GM12878 (cell line): ENCODE measurements around the gene LSM14A. TPM values are rescaled to one million over a fixed set of nuclear protein-coding genes. Genes with fewer than 3 reads are reported as not detected.

Source experiments
- ATAC-seq: fragments of 200-7000 bp; cut with Tn5 transposase; 3 replicates; pipeline ENCODE4 v1.9.1; 2020; ENCODE audit warnings: mild to moderate bottlenecking, moderate library complexity
- BruUV-seq: library from RNA; stranded (reverse); fragments of 400-500 nt; replicated peaks from 2 replicates; lab custom pipeline; 2021; lab: Mats Ljungman, UMichigan
- CTCF ChIA-PET: fragments of 300-600 bp; sonication (Branson Sonifier 250); formaldehyde crosslinking; extraction: SDS; loops from one replicate; lab custom pipeline; 2021; ENCODE audit warnings: inconsistent platforms; lab: Yijun Ruan, JAX
- POLR2A ChIA-PET: fragments of 350-600 bp; formaldehyde crosslinking; extraction: SDS; loops from one replicate; lab custom pipeline; 2021; ENCODE audit warnings: inconsistent platforms; lab: Charles Lee
- RAD21 ChIA-PET: fragments of 300-600 bp; sonication (Branson Sonifier 250); formaldehyde crosslinking; loops from one replicate; lab custom pipeline; 2023; ENCODE audit warnings: antibody characterized with exemption; ENCODE audit not compliant: unreplicated experiment; lab: Charles Lee
- SMC1A ChIA-PET: fragments of 300-600 bp; sonication (Branson Sonifier 250); formaldehyde crosslinking; loops from one replicate; lab custom pipeline; 2023; ENCODE audit not compliant: unreplicated experiment, uncharacterized antibody; lab: Charles Lee
- DNase-seq: peaks from one replicate; pipeline ENCODE4 v3.0.0-alpha.2; 2011; ENCODE audit warnings: low read depth, low spot score
- FAIRE-seq: peaks from 3 replicates; lab custom pipeline; 2011; peaks lifted over from hg19 to GRCh38; lab: Jason Lieb, UNC
- H2AFZ ChIP-seq: 2 replicates; pipeline ENCODE4 v1.6.0; 2011; ENCODE audit warnings: low read depth, low read length, control low read depth; ENCODE audit not compliant: control insufficient read depth
- H3K27ac ChIP-seq: 2 replicates; pipeline ENCODE4 v1.5.1; 2011; ENCODE audit warnings: control low read depth; ENCODE audit not compliant: control insufficient read depth, insufficient read depth
- H3K27me3 ChIP-seq, 2 experiments: replicated peaks in 1 of 2; 2 replicates each; pipeline versions ENCODE4 v1.6.0 to v1.6.1; 2011; ENCODE audit warnings: low read length in 1 of 2; ENCODE audit not compliant: control insufficient read depth in 2 of 2, insufficient read depth in 2 of 2
- H3K36me3 ChIP-seq, 2 experiments: 2 replicates each; pipeline ENCODE4 v1.5.1; 2011; ENCODE audit warnings: low read length in 1 of 2; ENCODE audit not compliant: control insufficient read depth in 2 of 2, insufficient read depth in 2 of 2
- H3K4me1 ChIP-seq: 2 replicates; pipeline ENCODE4 v1.6.1; 2011; ENCODE audit warnings: mild to moderate bottlenecking, low read length, moderate library complexity, mixed read lengths; ENCODE audit not compliant: control insufficient read depth, insufficient read depth
- H3K4me2 ChIP-seq: 2 replicates; pipeline ENCODE4 v1.6.0; 2011; ENCODE audit warnings: control low read depth; ENCODE audit not compliant: control insufficient read depth, insufficient read depth
- H3K4me3 ChIP-seq: fragments of 200-600 bp; sonication (generic); 2 replicates; pipeline ENCODE4 v1.5.1; 2016
- H3K79me2 ChIP-seq: 2 replicates; pipeline ENCODE4 v1.6.0; 2011; ENCODE audit warnings: low read length; ENCODE audit not compliant: control insufficient read depth, insufficient read depth
- H3K9ac ChIP-seq: 2 replicates; pipeline ENCODE4 v1.8.0; 2011; ENCODE audit warnings: low read length, control low read depth, mixed read lengths; ENCODE audit not compliant: control insufficient read depth, insufficient read depth
- H3K9me3 ChIP-seq: replicated peaks from 3 replicates; pipeline ENCODE4 v1.5.1; 2011; ENCODE audit warnings: mild to moderate bottlenecking, low read length; ENCODE audit not compliant: control insufficient read depth, insufficient read depth
- H4K20me1 ChIP-seq: 2 replicates; pipeline ENCODE4 v1.6.0; 2011; ENCODE audit not compliant: control insufficient read depth, insufficient read depth
- ASH2L ChIP-seq: fragments of 300-600, 200-600 bp; sonication (generic); IDR thresholded peaks from 2 replicates; pipeline ENCODE4 v1.6.1; 2017; ENCODE audit warnings: low read depth, mild to moderate bottlenecking, borderline replicate concordance
- CREM ChIP-seq: IDR thresholded peaks from 2 replicates; pipeline ENCODE4 v1.6.1; 2014; ENCODE audit warnings: antibody characterized with exemption, low read depth
- FOXK2 ChIP-seq: fragments of 450-650 bp; IDR thresholded peaks from 2 replicates; pipeline ENCODE4 v1.6.1; 2017; ENCODE audit warnings: mild to moderate bottlenecking, moderate library complexity
- PAX8 ChIP-seq: fragments of 450-650 bp; IDR thresholded peaks from 2 replicates; pipeline ENCODE4 v1.6.1; 2017; ENCODE audit warnings: mild to moderate bottlenecking, moderate library complexity
- RAD21 ChIP-seq: IDR thresholded peaks from 2 replicates; pipeline ENCODE4 v1.6.1; 2011; ENCODE audit warnings: mild to moderate bottlenecking, low read depth, low read length, moderate library complexity; ENCODE audit not compliant: insufficient read depth
- RELA ChIP-seq: fragments of 450-650 bp; IDR thresholded peaks from 2 replicates; pipeline ENCODE4 v1.8.0; 2014; ENCODE audit warnings: borderline replicate concordance; ENCODE audit not compliant: partially characterized antibody
- SMC3 ChIP-seq: IDR thresholded peaks from 2 replicates; pipeline ENCODE4 v1.6.1; 2011; ENCODE audit warnings: low read length, improper control_type of control experiment, borderline replicate concordance
- TCF12 ChIP-seq: IDR thresholded peaks from 2 replicates; pipeline ENCODE4 v1.6.1; 2011; ENCODE audit warnings: low read depth, mild to moderate bottlenecking, low read length
- WGBS: methylation state at CpG from one replicate; pipeline ENCODE4 v1.1.6; 2016; ENCODE audit warnings: low lambda C conversion rate; ENCODE audit not compliant: insufficient replicate concordance, insufficient coverage; ENCODE audit errors: missing lambda C conversion rate; 5-methylcytosine and 5-hydroxymethylcytosine counted together
- in situ Hi-C: fragments of 300-500 bp; cut with MboI; formaldehyde crosslinking; loops from 9 replicates; pipeline ENCODE4 v1.14.3; 2018; ENCODE audit warnings: mixed read lengths
- intact Hi-C: fragments of 100-400 bp; cut with micrococcal nuclease; formaldehyde crosslinking; loops from one replicate; pipeline ENCODE4 v1.14.2; 2022; ENCODE audit not compliant: unreplicated experiment
- polyA plus RNA-seq, 11 experiments: library from polyadenylated mRNA; depleted of rRNA in 4 of 11; unstranded in 6 of 11; stranded (reverse) in 5 of 11; fragments of >200 nt; fragmentation: Nextera tagmentation in 4 of 11; fragmentation: Illumina TruSeq in 1 of 11; extraction: Ambion mirVana in 4 of 11; extraction: Trizol in 1 of 11; gene quantifications; 1 replicate in 1 of 11; 2 replicates in 10 of 11; pipeline versions ENCODE4 v1.2.1 to v1.2.3, GENCODE V29; 2011 to 2016; ENCODE audit warnings: inconsistent platforms in 2 of 11, missing spikeins in 2 of 11, low read depth in 1 of 11
- total RNA-seq, 4 experiments: library from RNA; depleted of rRNA in 3 of 4; stranded (reverse); fragments of >200 nt in 3 of 4; fragmentation: Illumina TruSeq in 1 of 4; extraction: Trizol in 1 of 4; gene quantifications; 2 replicates each; pipeline versions ENCODE4 v1.2.1 to v1.2.3, GENCODE V29; 2013 to 2021
- TF ChIP-seq, protein P1 (sequence below): fragments of 450-650 bp; IDR thresholded peaks from 2 replicates; pipeline ENCODE4 v1.6.1; 2016; ENCODE audit warnings: mild to moderate bottlenecking
- TF ChIP-seq, protein P2 (sequence below), 3 experiments: IDR thresholded peaks in 2 of 3; conservative IDR thresholded peaks in 1 of 3; 2 replicates each; pipeline ENCODE4 v1.5.1; 2011; ENCODE audit warnings: low read depth in 3 of 3, low read length in 3 of 3, mild to moderate bottlenecking in 3 of 3, control low read depth in 2 of 3, moderate library complexity in 2 of 3, inconsistent platforms in 1 of 3, mixed read lengths in 1 of 3; ENCODE audit not compliant: control insufficient read depth in 2 of 3, insufficient read depth in 1 of 3; ENCODE audit errors: extremely low read depth in 1 of 3

Gene LSM14A
- total and polyA plus RNA-seq, 10 of the 15 experiments (the other 5 are each of a cell fraction or from before 2014, with no cell fraction given): 21.9 to 193 (median 89.4) TPM

- Histone ChIP-seq H3K36me3 (no peaks in the 10 kb centered on the region), H3K27me3 (no peaks in the 10 kb centered on the region), H3K4me1 (peaks cover 7% of the 10 kb centered on the region; the same call in 1 of the 2 replicates), H3K4me3 (no peak overlapping the region), H3K4me2 (no peak overlapping the region), H2AFZ (no peak overlapping the region), H3K27ac (no peak overlapping the region), H3K79me2 (no peaks in the 10 kb centered on the region), H3K9ac (no peak overlapping the region), H4K20me1 (no peaks in the 10 kb centered on the region)
- intact Hi-C loops: loop anchor here (2.0 kb wide), 1 partner anchor 95 kb away; no protein-coding TSS in a partner anchor
- no TSS peak for BruUV-seq
- ChIA-PET SMC1A (interaction anchor here (1.0 kb wide), 1 partner anchor 9 kb away, joined by 3 read pairs; no protein-coding TSS in a partner anchor), POLR2A (no interaction called here), CTCF (interaction anchor here (0.8 to 1.4 kb wide), 3 partner anchors 9 to 16 kb away, joined by 3 read pairs; no protein-coding TSS in a partner anchor), RAD21 (no interaction called here)
- DNase-seq (no peak), FAIRE-seq (no peak), ATAC-seq (peak; percentile 93)
- 84% methylated on average over 13 of the region's 13 CpGs for WGBS
- in situ Hi-C loops: no loop called here
- TF ChIP-seq TCF12 (peak; percentile 58; the same call in 1 of the 2 replicates), ASH2L (no peak), PAX8 (no peak), RAD21 (peak; percentile 40; the same call in 1 of the 2 replicates), RELA (no peak), CREM (no peak), SMC3 (0 out of 2 replicates have a peak, but pooled peaks have one; percentile 6), FOXK2 (no peak)
- TF ChIP-seq, protein P1, sequence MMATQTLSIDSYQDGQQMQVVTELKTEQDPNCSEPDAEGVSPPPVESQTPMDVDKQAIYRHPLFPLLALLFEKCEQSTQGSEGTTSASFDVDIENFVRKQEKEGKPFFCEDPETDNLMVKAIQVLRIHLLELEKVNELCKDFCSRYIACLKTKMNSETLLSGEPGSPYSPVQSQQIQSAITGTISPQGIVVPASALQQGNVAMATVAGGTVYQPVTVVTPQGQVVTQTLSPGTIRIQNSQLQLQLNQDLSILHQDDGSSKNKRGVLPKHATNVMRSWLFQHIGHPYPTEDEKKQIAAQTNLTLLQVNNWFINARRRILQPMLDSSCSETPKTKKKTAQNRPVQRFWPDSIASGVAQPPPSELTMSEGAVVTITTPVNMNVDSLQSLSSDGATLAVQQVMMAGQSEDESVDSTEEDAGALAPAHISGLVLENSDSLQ: no peak
- TF ChIP-seq, protein P2, sequence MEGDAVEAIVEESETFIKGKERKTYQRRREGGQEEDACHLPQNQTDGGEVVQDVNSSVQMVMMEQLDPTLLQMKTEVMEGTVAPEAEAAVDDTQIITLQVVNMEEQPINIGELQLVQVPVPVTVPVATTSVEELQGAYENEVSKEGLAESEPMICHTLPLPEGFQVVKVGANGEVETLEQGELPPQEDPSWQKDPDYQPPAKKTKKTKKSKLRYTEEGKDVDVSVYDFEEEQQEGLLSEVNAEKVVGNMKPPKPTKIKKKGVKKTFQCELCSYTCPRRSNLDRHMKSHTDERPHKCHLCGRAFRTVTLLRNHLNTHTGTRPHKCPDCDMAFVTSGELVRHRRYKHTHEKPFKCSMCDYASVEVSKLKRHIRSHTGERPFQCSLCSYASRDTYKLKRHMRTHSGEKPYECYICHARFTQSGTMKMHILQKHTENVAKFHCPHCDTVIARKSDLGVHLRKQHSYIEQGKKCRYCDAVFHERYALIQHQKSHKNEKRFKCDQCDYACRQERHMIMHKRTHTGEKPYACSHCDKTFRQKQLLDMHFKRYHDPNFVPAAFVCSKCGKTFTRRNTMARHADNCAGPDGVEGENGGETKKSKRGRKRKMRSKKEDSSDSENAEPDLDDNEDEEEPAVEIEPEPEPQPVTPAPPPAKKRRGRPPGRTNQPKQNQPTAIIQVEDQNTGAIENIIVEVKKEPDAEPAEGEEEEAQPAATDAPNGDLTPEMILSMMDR (IDR thresholded peaks at IDR 0.05 in 2 of 3, conservative IDR thresholded peaks at IDR 0.05 in 1 of 3; ENCODE audit: control insufficient read depth in 2 of 3, extremely low read depth in 1 of 3, insufficient read depth in 1 of 3, low read depth in 3 of 3, low read length in 3 of 3): peak; percentile 32 to 62 (median 44)
- TF ChIP-seq, all 136 proteins: peak for 4
- H3K9me3 ChIP-seq: no peaks in the 10 kb centered on the region
Measured at GRCh38 chr19:34241513-34242337, 69.4 kb downstream of the LSM14A start.
